ENCODE measurements around the gene PLAAT2.

- TF ChIP-seq CTCF (IDR thresholded peaks at IDR 0.05) = no peak
- no peak for TF ChIP-seq POLR2A (IDR thresholded peaks at IDR 0.05)
These were observed 9.0 kb upstream of the PLAAT2 start for GRCh38 chr11:63572026-63572688.

Measured in right lobe of liver (tissue), 4 donors.